CD4-positive, alpha-beta memory T cell (primary cell): ENCODE data around the gene NEURL3. TPM values are rescaled to one million over a fixed set of nuclear protein-coding genes. Genes with fewer than 3 reads are reported as not detected.

ENCODE experiments used
- CTCF ChIA-PET: fragments of 350-600 bp; sonication (Branson Sonifier 250); formaldehyde crosslinking; loops from one replicate; lab custom pipeline; 2021; ENCODE audit warnings: inconsistent platforms; ENCODE audit not compliant: partially characterized antibody; lab: Charles Lee
- POLR2A ChIA-PET: fragments of 350-600 bp; sonication (Branson Sonifier 250); formaldehyde crosslinking; loops from one replicate; lab custom pipeline; 2021; ENCODE audit not compliant: partially characterized antibody; lab: Charles Lee
- DNase-seq, 5 donors: peaks; one replicate each; pipeline versions ENCODE4 v3.0.0 to v3.0.0-alpha.2; 2020 to 2022; ENCODE audit warnings: mixed read lengths in 1 of 5
- H3K27ac ChIP-seq: one replicate; pipeline ENCODE4 v1.7.0; 2013; ENCODE audit warnings: low read depth, low read length
- H3K27me3 ChIP-seq: 2 replicates; pipeline ENCODE4 v1.7.0; 2013; ENCODE audit warnings: mild to moderate bottlenecking, low read length, moderate library complexity; ENCODE audit not compliant: insufficient read depth
- H3K36me3 ChIP-seq: 2 replicates; pipeline ENCODE4 v1.7.0; 2013; ENCODE audit warnings: mild to moderate bottlenecking, low read length, moderate library complexity; ENCODE audit not compliant: insufficient read depth
- H3K4me1 ChIP-seq: 2 replicates; pipeline ENCODE4 v1.7.0; 2013; ENCODE audit warnings: mild to moderate bottlenecking, low read length, moderate library complexity; ENCODE audit not compliant: insufficient read depth
- H3K4me3 ChIP-seq, 2 donors: one replicate each; pipeline ENCODE4 v1.7.0; 2013; ENCODE audit warnings: low read length in 2 of 2, mild to moderate bottlenecking in 1 of 2
- H3K9me3 ChIP-seq, 2 donors: one replicate each; pipeline ENCODE4 v1.7.0; 2013; ENCODE audit warnings: low read length in 2 of 2, control low read depth in 1 of 2; ENCODE audit not compliant: control insufficient read depth in 1 of 2
- H3K27ac Mint-ChIP-seq, 7 donors: one replicate each; pipeline ENCODE4 v1.8.0; 2020 to 2021; ENCODE audit warnings: mixed read lengths in 7 of 7, mild to moderate bottlenecking in 6 of 7, inconsistent platforms in 3 of 7, moderate library complexity in 3 of 7
- H3K27me3 Mint-ChIP-seq, 2 donors: one replicate each; pipeline ENCODE4 v1.8.0; 2020 to 2021; ENCODE audit warnings: mixed read lengths in 2 of 2
- H3K36me3 Mint-ChIP-seq, 2 donors: one replicate each; pipeline ENCODE4 v1.8.0; 2020 to 2021; ENCODE audit warnings: mixed read lengths in 2 of 2, inconsistent platforms in 1 of 2, mild to moderate bottlenecking in 1 of 2
- H3K4me1 Mint-ChIP-seq, 4 donors: one replicate each; pipeline ENCODE4 v1.8.0; 2020 to 2021; ENCODE audit warnings: mixed read lengths in 4 of 4, mild to moderate bottlenecking in 1 of 4
- H3K4me3 Mint-ChIP-seq, 8 donors: one replicate each; pipeline ENCODE4 v1.8.0; 2020 to 2021; ENCODE audit warnings: mixed read lengths in 8 of 8, mild to moderate bottlenecking in 7 of 8, moderate library complexity in 6 of 8, inconsistent platforms in 3 of 8
- H3K9me3 Mint-ChIP-seq, 8 donors: one replicate each; pipeline ENCODE4 v1.8.0; 2020 to 2021; ENCODE audit warnings: mixed read lengths in 8 of 8, mild to moderate bottlenecking in 5 of 8, inconsistent platforms in 3 of 8, moderate library complexity in 1 of 8
- intact Hi-C: fragments of 100-400 bp; cut with micrococcal nuclease; formaldehyde crosslinking; loops from one replicate; pipeline ENCODE4 v1.15.1; 2023
- polyA plus RNA-seq, 2 donors: library from polyadenylated mRNA; unstranded; fragments of 300-500 nt; fragmentation: Illumina TruSeq; gene quantifications; one replicate each; pipeline ENCODE4 v1.2.3, GENCODE V29; 2021
- total RNA-seq, 2 experiments: library from RNA; stranded (reverse); gene quantifications; one replicate each; pipeline ENCODE4 v1.2.3, GENCODE V29; 2021

The NEURL3 gene
- total and polyA plus RNA-seq, 4 experiments from 2014 or later, result 0.22 TPM; not detected in 3

GRCh38 chr2:96503637-96504243 lies 1.4 kb downstream of the NEURL3 start:
- CTCF ChIA-PET, result interaction anchor here (9.6 kb wide), 1 partner anchor 96 kb away, joined by 97 read pairs; no protein-coding TSS in a partner anchor
- POLR2A ChIA-PET, result interaction anchor here (1.1 kb wide), 1 partner anchor 34 kb away, joined by 4 read pairs; no protein-coding TSS in a partner anchor
- Histone ChIP-seq H3K4me1 (peaks cover 25% of the 10 kb centered on the region), H3K4me3 (no peak overlapping the region), H3K36me3 (no peaks in the 10 kb centered on the region), H3K27me3 (no peaks in the 10 kb centered on the region), H3K9me3 (no peaks in the 10 kb centered on the region), H3K27ac (no peak overlapping the region)
- intact Hi-C loops, result loop anchor here (10.0 kb wide), 1 partner anchor 239 kb away; the partner anchor contains the start of genes CIAO1 and TMEM127
- no peak for DNase-seq
- Mint-ChIP-seq H3K27ac (no peak overlapping the region), H3K4me3 (no peak overlapping the region), H3K27me3 (no peaks in the 10 kb centered on the region), H3K36me3 (no peaks in the 10 kb centered on the region), H3K4me1 (peaks cover 10 to 30% (median 18%) of the 10 kb centered on the region in 4 donors), H3K9me3 (no peaks in the 10 kb centered on the region)

- Mint-ChIP-seq H3K4me3 (no peak overlapping the region), H3K4me1 (peaks cover 10 to 27% (median 17%) of the 10 kb centered on the region in 4 donors), H3K9me3 (no peaks in the 10 kb centered on the region), H3K36me3 (no peaks in the 10 kb centered on the region), H3K27me3 (no peaks in the 10 kb centered on the region), H3K27ac (no peak overlapping the region)
- Histone ChIP-seq H3K9me3 (no peaks in the 10 kb centered on the region), H3K36me3 (no peaks in the 10 kb centered on the region), H3K27me3 (no peaks in the 10 kb centered on the region), H3K4me3 (no peak overlapping the region), H3K4me1 (peaks cover 20% of the 10 kb centered on the region), H3K27ac (no peak overlapping the region)
- intact Hi-C loops, result loop anchor here (10.0 kb wide), 1 partner anchor 238 kb away; the partner anchor contains the start of genes CIAO1 and TMEM127
- ChIA-PET CTCF (interaction anchor here (0.5 kb wide), 1 partner anchor 9 kb away, joined by 4 read pairs; no protein-coding TSS in a partner anchor), POLR2A (no interaction called here)
- DNase-seq, result no peak
Observed at GRCh38 chr2:96502891-96503636, 2.1 kb downstream of the NEURL3 start.

- peaks cover 15% of the 10 kb centered on the region for H3K4me1 ChIP-seq
- H3K36me3 ChIP-seq, result no peaks in the 10 kb centered on the region
- H3K4me3 ChIP-seq, result no peak overlapping the region
- intact Hi-C loops, result loop anchor here (10.0 kb wide), 1 partner anchor 237 kb away; the partner anchor contains the start of genes CIAO1 and TMEM127
- H3K9me3 ChIP-seq, result no peaks in the 10 kb centered on the region
- Mint-ChIP-seq H3K36me3 (no peaks in the 10 kb centered on the region), H3K9me3 (no peaks in the 10 kb centered on the region), H3K4me1 (peaks cover 7 to 19% (median 12%) of the 10 kb centered on the region in 4 donors), H3K27me3 (no peaks in the 10 kb centered on the region), H3K27ac (peak overlapping the region in 4 of 7 donors; percentile 37 to 67 (median 66)), H3K4me3 (peak overlapping the region in 1 of 8 donors; percentile 65)
- ChIA-PET CTCF (interaction anchor here (0.5 kb wide), 1 partner anchor 10 kb away, joined by 4 read pairs; no protein-coding TSS in a partner anchor), POLR2A (no interaction called here)
- no peak for DNase-seq
- H3K27ac ChIP-seq, result no peak overlapping the region
- no peaks in the 10 kb centered on the region for H3K27me3 ChIP-seq
Observed at GRCh38 chr2:96501886-96502810, 3.0 kb downstream of the NEURL3 start.

GRCh38 chr2:96501471-96501874 lies 3.7 kb downstream of the NEURL3 start:
- Mint-ChIP-seq H3K27me3 (no peaks in the 10 kb centered on the region), H3K27ac (peak overlapping the region in 2 of 7 donors; percentile 36 to 64), H3K36me3 (no peaks in the 10 kb centered on the region), H3K4me3 (peak overlapping the region in 1 of 8 donors; percentile 20), H3K9me3 (no peaks in the 10 kb centered on the region), H3K4me1 (peaks cover 7 to 18% (median 12%) of the 10 kb centered on the region in 4 donors)
- H3K9me3 ChIP-seq, result no peaks in the 10 kb centered on the region
- intact Hi-C loops, result loop anchor here (10.0 kb wide), 1 partner anchor 237 kb away; the partner anchor contains the start of genes CIAO1 and TMEM127
- no peaks in the 10 kb centered on the region for H3K27me3 ChIP-seq
- CTCF ChIA-PET, result no interaction called here
- peak in 2 of 5 donors; percentile 26 to 50 for DNase-seq
- H3K4me3 ChIP-seq, result no peak overlapping the region
- peaks cover 15% of the 10 kb centered on the region for H3K4me1 ChIP-seq
- POLR2A ChIA-PET, result no interaction called here
- no peaks in the 10 kb centered on the region for H3K36me3 ChIP-seq
- no peak overlapping the region for H3K27ac ChIP-seq

GRCh38 chr2:96500385-96501066 lies 4.6 kb downstream of the NEURL3 start:
- Mint-ChIP-seq H3K4me3 (no peak overlapping the region), H3K36me3 (no peaks in the 10 kb centered on the region), H3K4me1 (peaks cover 7 to 18% (median 12%) of the 10 kb centered on the region in 4 donors), H3K27ac (no peak overlapping the region), H3K27me3 (no peaks in the 10 kb centered on the region), H3K9me3 (peaks cover 0 to 6% (median 4%) of the 10 kb centered on the region in 8 donors)
- Histone ChIP-seq H3K27ac (no peak overlapping the region), H3K4me1 (peaks cover 15% of the 10 kb centered on the region), H3K36me3 (no peaks in the 10 kb centered on the region), H3K4me3 (no peak overlapping the region), H3K27me3 (no peaks in the 10 kb centered on the region), H3K9me3 (no peaks in the 10 kb centered on the region)
- intact Hi-C loops, result loop anchor here (10.0 kb wide), 1 partner anchor 236 kb away; the partner anchor contains the start of genes CIAO1 and TMEM127
- ChIA-PET CTCF (no interaction called here), POLR2A (no interaction called here)
- no peak for DNase-seq

GRCh38 chr2:96499061-96499960 lies 5.8 kb downstream of the NEURL3 start:
- POLR2A ChIA-PET, result no interaction called here
- H3K4me1 Mint-ChIP-seq, result peaks cover 7 to 18% (median 12%) of the 10 kb centered on the region in 4 donors

More at GRCh38 chr2:96499061-96499960, 5.8 kb downstream of the NEURL3 start:
- no peaks in the 10 kb centered on the region for H3K36me3 ChIP-seq
- Mint-ChIP-seq H3K27me3 (no peaks in the 10 kb centered on the region), H3K9me3 (peaks cover 5 to 15% (median 12%) of the 10 kb centered on the region in 8 donors), H3K27ac (no peak overlapping the region), H3K36me3 (peaks cover 4 to 5% of the 10 kb centered on the region in 2 donors), H3K4me3 (no peak overlapping the region)
- no peaks in the 10 kb centered on the region for H3K27me3 ChIP-seq
- no peak overlapping the region for H3K27ac ChIP-seq
- intact Hi-C loops, result no loop called here
- no peak for DNase-seq
- CTCF ChIA-PET, result no interaction called here
- H3K4me3 ChIP-seq, result no peak overlapping the region
- H3K9me3 ChIP-seq, result no peaks in the 10 kb centered on the region
- peaks cover 15% of the 10 kb centered on the region for H3K4me1 ChIP-seq
